ENCODE measurements around the gene PAK1. TPM values are rescaled to one million over a fixed set of nuclear protein-coding genes. Genes with fewer than 3 reads are reported as not detected.
"Not testable (repeated sequence)": the region's sequence is repeated elsewhere in the genome, so short reads cannot be mapped to it uniquely, and the experiment has no call there.

PAK1 gene
- total and polyA plus RNA-seq, 10 of the 15 experiments (the other 5 are each of a cell fraction or from before 2014, with no cell fraction given), result 43.8 to 321 (median 110) TPM

- 67% methylated on average over 2 of the region's 2 CpGs for WGBS (ENCODE audit: insufficient coverage, insufficient replicate concordance, low lambda C conversion rate, missing lambda C conversion rate)
- Histone ChIP-seq H3K9ac (ENCODE audit: control insufficient read depth, insufficient read depth, low read length) (no peak overlapping the region), H3K36me3 (ENCODE audit: control insufficient read depth in 2 of 2, insufficient read depth in 2 of 2, low read length in 1 of 2) (peaks cover 2 to 10% of the 10 kb centered on the region in 2 experiments), H3K4me1 (ENCODE audit: control insufficient read depth, insufficient read depth, low read length) (no peaks in the 10 kb centered on the region), H3K27ac (ENCODE audit: control insufficient read depth, insufficient read depth) (no peak overlapping the region), H3K79me2 (ENCODE audit: control insufficient read depth, insufficient read depth, low read length) (no peaks in the 10 kb centered on the region), H4K20me1 (ENCODE audit: control insufficient read depth, insufficient read depth) (no peaks in the 10 kb centered on the region), H3K4me2 (ENCODE audit: control insufficient read depth, insufficient read depth) (no peak overlapping the region), H3K4me3 (no peak overlapping the region), H3K27me3 (replicated peaks in 1 of 2; ENCODE audit: control insufficient read depth in 2 of 2, insufficient read depth in 2 of 2, low read length in 1 of 2) (no peaks in the 10 kb centered on the region), H2AFZ (ENCODE audit: control insufficient read depth, low read depth, low read length) (no peak overlapping the region), H3K9me3 (replicated peaks; ENCODE audit: control insufficient read depth, insufficient read depth, low read length) (no peaks in the 10 kb centered on the region)
- ChIA-PET CTCF (no interaction called here), SMC1A (ENCODE audit: uncharacterized antibody, unreplicated experiment) (interaction anchor here (1.3 kb wide), 1 partner anchor 22 kb away, joined by 3 read pairs; no protein-coding TSS in a partner anchor), RAD21 (ENCODE audit: unreplicated experiment) (no interaction called here), POLR2A (no interaction called here)
- no peak for DNase-seq (ENCODE audit: low read depth, low spot score)
- TF ChIP-seq SREBF1 (IDR thresholded peaks at IDR 0.05; ENCODE audit: low read length) (no peak), FOXK2 (IDR thresholded peaks at IDR 0.05) (no peak), MEF2B (IDR thresholded peaks at IDR 0.05; ENCODE audit: partially characterized antibody, poor library complexity, severe bottlenecking) (no peak), TCF7 (IDR thresholded peaks at IDR 0.05; ENCODE audit: borderline replicate concordance) (no peak), CEBPZ (IDR thresholded peaks at IDR 0.05; ENCODE audit: low read depth, low read length) (no peak), BMI1 (IDR thresholded peaks at IDR 0.05; ENCODE audit: borderline replicate concordance) (no peak)
- TF ChIP-seq, protein P1, sequence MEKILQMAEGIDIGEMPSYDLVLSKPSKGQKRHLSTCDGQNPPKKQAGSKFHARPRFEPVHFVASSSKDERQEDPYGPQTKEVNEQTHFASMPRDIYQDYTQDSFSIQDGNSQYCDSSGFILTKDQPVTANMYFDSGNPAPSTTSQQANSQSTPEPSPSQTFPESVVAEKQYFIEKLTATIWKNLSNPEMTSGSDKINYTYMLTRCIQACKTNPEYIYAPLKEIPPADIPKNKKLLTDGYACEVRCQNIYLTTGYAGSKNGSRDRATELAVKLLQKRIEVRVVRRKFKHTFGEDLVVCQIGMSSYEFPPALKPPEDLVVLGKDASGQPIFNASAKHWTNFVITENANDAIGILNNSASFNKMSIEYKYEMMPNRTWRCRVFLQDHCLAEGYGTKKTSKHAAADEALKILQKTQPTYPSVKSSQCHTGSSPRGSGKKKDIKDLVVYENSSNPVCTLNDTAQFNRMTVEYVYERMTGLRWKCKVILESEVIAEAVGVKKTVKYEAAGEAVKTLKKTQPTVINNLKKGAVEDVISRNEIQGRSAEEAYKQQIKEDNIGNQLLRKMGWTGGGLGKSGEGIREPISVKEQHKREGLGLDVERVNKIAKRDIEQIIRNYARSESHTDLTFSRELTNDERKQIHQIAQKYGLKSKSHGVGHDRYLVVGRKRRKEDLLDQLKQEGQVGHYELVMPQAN (conservative IDR thresholded peaks at IDR 0.05), result no peak
- BruUV-seq (replicated peaks), result no TSS peak
- in situ Hi-C loops (cut with MboI), result no loop called here
- no peak for ATAC-seq
- no peak for FAIRE-seq
- intact Hi-C loops (cut with micrococcal nuclease; ENCODE audit: unreplicated experiment), result no loop called here
Measured at GRCh38 chr11:77384571-77384970, 89.3 kb downstream of the PAK1 start.

GRCh38 chr11:77383349-77383748, 90.5 kb downstream of the PAK1 start:
- RAD21 ChIA-PET (ENCODE audit: unreplicated experiment); H4K20me1 ChIP-seq (ENCODE audit: control insufficient read depth, insufficient read depth); H3K27me3 ChIP-seq (replicated peaks in 1 of 2; ENCODE audit: control insufficient read depth in 2 of 2, insufficient read depth in 2 of 2, low read length in 1 of 2); H3K79me2 ChIP-seq (ENCODE audit: control insufficient read depth, insufficient read depth, low read length); H2AFZ ChIP-seq (ENCODE audit: control insufficient read depth, low read depth, low read length); BruUV-seq (replicated peaks); intact Hi-C loops (cut with micrococcal nuclease; ENCODE audit: unreplicated experiment); H3K4me1 ChIP-seq (ENCODE audit: control insufficient read depth, insufficient read depth, low read length); DNase-seq (ENCODE audit: low read depth, low spot score); in situ Hi-C loops (cut with MboI); ATAC-seq; H3K9ac ChIP-seq (ENCODE audit: control insufficient read depth, insufficient read depth, low read length); H3K4me3 ChIP-seq; H3K27ac ChIP-seq (ENCODE audit: control insufficient read depth, insufficient read depth); FAIRE-seq; H3K4me2 ChIP-seq (ENCODE audit: control insufficient read depth, insufficient read depth); H3K9me3 ChIP-seq (replicated peaks; ENCODE audit: control insufficient read depth, insufficient read depth, low read length); CTCF ChIA-PET: not testable (repeated sequence)
- WGBS (ENCODE audit: insufficient coverage, insufficient replicate concordance, low lambda C conversion rate, missing lambda C conversion rate), result 97% methylated on average over 5 of the region's 7 CpGs
- POLR2A ChIA-PET, result interaction anchor here (0.6 to 2.3 kb wide), 2 partner anchors 41 to 88 kb away, joined by 3 to 5 read pairs; no protein-coding TSS in a partner anchor
- SMC1A ChIA-PET (ENCODE audit: uncharacterized antibody, unreplicated experiment), result interaction anchor here (1.0 to 4.2 kb wide), 2 partner anchors 78 to 88 kb away, joined by 3 to 19 read pairs; no protein-coding TSS in a partner anchor
- H3K36me3 ChIP-seq (ENCODE audit: control insufficient read depth in 2 of 2, insufficient read depth in 2 of 2, low read length in 1 of 2), result peaks cover 6 to 17% of the 10 kb centered on the region in 2 experiments

Data from GM12878 (cell line).